GM18508 (cell line): ENCODE results near the gene PTPRG.

Experiments used
- ATAC-seq: cut with Tn5 transposase; IDR thresholded peaks from one replicate; pipeline ENCODE4 v1.9.1; 2021; ENCODE audit warnings: moderate number of reproducible peaks; ENCODE audit not compliant: insufficient read depth, unreplicated experiment

PTPRG gene

DNA sequence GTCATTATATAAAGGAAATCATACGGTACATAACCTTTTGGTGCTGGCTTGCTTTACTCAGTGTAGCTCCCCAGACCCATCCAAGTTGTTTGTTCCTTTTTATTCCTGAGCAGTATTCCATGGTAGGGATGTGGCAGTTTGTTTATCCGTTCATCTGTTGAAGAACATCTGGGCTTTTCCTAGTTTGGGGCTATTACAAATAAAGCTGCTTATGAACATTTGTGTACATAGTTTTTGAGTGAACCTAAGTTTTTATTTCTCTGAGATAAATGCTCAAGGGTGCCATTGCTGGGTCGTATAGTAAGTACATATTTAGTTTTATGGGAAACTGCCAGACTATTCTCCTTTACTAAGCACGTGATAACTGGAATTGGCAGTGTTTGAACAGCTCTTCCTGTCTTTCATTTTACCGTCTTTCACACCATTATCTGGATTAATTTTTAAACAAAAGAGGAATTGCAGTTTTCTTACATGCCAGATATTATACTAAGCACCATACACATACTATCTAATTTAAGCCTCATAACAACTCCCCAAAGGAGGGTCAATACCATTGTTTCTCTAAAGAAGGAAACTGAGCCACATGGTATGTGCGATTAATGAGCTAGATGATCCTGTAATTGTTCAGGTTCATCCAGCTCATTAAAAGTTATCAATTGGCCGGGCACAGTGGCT lies 85.6 kb downstream of the PTPRG start:
- no peak for ATAC-seq

DNA sequence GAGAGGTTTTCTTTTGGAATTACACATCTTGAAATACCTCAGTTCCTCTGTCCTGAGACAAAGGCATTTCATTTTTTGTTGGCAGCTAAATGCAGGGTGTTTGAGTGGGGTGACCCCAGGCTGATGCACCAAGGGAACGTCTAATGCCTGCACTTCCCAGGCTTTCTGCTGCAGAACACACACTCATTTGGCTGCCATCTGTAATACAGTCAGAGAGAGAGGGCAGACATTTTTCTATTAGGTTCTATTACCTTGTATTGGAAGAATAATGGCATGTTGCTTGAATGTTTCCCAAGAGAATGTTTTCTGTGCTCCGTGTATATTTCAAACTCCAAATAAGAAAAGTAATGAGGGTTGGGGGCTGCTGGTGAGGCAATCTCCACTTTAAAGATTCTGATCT lies 87.1 kb downstream of the PTPRG start:
- no peak for ATAC-seq

DNA sequence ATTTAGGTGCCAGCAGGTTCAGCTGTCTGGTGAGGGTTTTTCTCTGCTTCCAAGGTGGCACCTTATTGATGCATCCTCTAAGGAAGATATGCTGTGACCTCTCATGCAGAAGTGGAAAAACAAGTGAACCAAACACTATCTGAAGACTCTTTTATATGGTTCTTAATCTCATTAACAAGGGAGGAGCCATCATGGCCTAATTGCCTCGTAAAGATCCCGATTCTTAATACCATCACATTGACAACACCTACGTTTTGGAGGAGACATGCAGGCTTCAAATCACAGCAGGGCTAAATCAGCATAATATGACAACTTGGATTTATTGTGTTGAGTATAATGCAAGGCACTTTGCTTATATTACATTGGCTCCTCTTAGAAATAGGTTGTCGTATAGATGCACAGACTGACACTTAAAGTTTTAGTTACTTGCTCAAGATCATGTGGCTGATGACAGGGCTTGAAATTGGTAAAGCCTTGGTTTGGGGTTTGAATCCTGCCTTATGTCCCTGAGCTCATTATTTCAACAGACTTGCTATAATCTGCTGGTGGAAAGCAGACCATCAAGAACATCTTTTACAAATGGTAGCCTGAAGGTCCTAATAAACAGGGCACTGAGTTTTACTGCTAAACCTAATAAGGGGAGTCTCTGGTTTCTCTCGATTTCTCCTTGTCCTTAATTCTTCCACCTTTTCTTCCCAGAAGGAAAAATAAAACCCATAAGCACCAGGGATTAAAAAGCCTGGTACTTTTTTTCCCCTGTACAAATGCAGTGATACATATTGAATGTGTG lies 88.2 kb downstream of the PTPRG start:
- no peak for ATAC-seq

GRCh38 chr3:61650276-61650675 lies 88.9 kb downstream of the PTPRG start:
- no peak for ATAC-seq

- ATAC-seq: no peak
These were observed 89.5 kb downstream of the PTPRG start for GRCh38 chr3:61650719-61651410.

- no peak for ATAC-seq
These were observed 96.3 kb downstream of the PTPRG start for GRCh38 chr3:61657689-61658088.

- ATAC-seq: no peak
These were observed 101.5 kb downstream of the PTPRG start for GRCh38 chr3:61662861-61663260.

GRCh38 chr3:61663356-61664104 lies 102.2 kb downstream of the PTPRG start:
- ATAC-seq: no peak

- no peak for ATAC-seq
These were observed 102.7 kb downstream of the PTPRG start for GRCh38 chr3:61664105-61664482.

- ATAC-seq: no peak
These were observed 103.8 kb downstream of the PTPRG start for GRCh38 chr3:61665121-61665520.

GRCh38 chr3:61665987-61666386 lies 104.6 kb downstream of the PTPRG start:
- ATAC-seq: no peak

DNA sequence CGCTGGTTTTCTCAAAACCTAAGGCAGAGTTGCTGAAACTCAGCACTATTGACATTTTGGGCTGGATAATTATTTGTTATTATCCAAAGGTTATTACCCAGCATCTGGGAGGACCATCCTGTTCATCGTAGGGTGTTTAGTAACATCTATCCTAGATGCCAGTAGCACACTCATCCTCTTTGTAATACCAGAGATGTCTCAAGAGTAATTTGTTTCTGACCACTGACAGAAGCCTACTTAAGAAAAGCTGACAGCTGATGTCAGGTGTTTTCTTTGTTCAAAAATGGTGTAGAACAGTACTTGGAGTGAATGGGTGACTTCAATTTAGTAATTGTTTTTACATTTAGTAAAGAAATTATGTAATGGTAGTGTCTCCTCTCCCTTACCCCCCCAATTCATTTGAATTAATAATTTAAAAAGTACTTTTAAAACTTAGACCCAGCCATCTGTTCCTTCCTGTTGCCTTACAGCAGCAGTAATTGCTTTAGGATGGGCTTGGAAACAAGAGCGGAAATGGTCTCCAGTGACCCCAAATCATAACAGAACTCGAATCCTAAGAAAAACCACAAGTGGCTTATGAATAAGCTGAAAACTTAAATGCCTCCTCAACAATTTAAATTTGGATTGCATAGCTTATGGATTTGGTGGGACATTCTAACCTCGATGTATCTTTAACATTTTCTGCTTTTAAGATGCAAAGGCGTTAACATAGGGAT lies 105.4 kb downstream of the PTPRG start:
- no peak for ATAC-seq

GRCh38 chr3:61667383-61667782 lies 106.0 kb downstream of the PTPRG start:
- ATAC-seq: no peak

DNA sequence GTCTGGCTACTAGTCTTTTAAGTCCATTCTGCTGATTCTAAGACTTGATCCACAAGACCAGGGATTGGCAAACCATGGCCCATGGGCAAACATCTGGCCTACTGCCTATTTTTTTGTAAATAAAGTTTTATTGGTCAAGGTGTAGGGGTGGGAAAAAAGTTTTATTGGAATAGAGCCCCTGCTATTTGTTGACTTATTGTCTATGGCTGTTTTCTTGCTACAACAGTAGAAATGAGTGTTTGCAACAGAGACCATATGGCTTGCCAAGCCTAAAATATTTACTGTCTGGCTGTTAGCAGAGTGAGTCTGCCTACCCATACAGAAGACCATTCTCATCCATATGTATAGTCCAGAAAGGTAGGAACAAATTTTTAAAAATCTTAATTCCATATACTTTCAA lies 106.4 kb downstream of the PTPRG start:
- ATAC-seq: no peak

GRCh38 chr3:61668317-61668864 lies 107.0 kb downstream of the PTPRG start:
- no peak for ATAC-seq

- ATAC-seq: no peak
These were observed 107.8 kb downstream of the PTPRG start for GRCh38 chr3:61669203-61669602.

- ATAC-seq: no peak
These were observed 108.4 kb downstream of the PTPRG start for GRCh38 chr3:61669668-61670299.

DNA sequence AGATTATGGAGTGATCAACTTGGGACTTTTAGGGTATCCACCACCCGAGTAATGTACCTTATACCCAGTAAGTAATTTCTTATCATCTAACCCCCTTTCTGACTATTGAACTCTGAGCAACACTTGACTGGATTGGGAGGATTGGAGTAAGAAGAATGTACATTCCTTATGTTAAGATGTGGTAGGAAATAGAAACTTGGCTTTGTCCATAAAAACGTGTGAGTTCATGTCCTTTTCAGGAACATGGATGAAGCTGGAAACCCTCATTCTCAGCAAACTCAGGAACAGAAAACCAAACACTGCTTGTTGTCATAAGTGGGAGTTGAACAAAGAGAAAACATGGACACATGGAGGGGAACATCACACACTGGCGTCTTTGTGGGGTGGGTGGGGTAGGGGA lies 112.3 kb downstream of the PTPRG start:
- no peak for ATAC-seq

DNA sequence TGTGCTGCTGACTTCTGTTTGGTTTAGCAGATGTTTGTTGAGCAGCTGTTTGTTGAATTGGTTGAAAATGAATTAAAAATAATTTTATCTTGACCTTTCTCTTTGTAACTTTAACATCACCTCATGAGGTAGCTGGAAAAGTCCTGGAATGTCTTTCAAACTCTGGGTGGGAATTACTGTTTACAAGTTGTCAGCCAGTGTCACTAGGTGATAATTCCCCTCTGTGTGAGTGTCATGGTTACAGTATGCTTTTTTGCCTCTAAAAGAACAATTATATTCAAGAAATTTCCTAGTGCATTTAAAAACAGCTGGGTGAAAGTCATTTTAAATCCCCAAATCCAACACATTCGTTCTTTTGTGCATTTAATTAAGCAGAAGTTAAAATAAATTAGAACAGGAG lies 113.2 kb downstream of the PTPRG start:
- ATAC-seq: no peak
